K562 (cell line): Measurements from ENCODE around the gene SLC12A9. TPM values are rescaled to one million over a fixed set of nuclear protein-coding genes. Genes with fewer than 3 reads are reported as not detected.

ENCODE experiments used
- EGR1 ChIP-seq: fragments of 450-650 bp; conservative IDR thresholded peaks from 2 replicates; pipeline ENCODE4 v1.6.1; 2017; ENCODE audit warnings: mild to moderate bottlenecking
- ELF4 ChIP-seq: fragments of 450-650 bp; formaldehyde crosslinking; IDR thresholded peaks from 2 replicates; pipeline ENCODE4 v1.4.0; 2022; ENCODE audit warnings: missing genetic modification characterization
- GABPA ChIP-seq: fragments of 200-800 bp; sonication (Bioruptor generic); conservative IDR thresholded peaks from 2 replicates; pipeline ENCODE4 v1.6.1; 2016; ENCODE audit warnings: low read depth, missing genetic modification characterization, missing compliant biosample characterization
- ILF3 ChIP-seq: fragments of 450-650 bp; IDR thresholded peaks from 2 replicates; pipeline ENCODE4 v1.6.1; 2018; ENCODE audit warnings: antibody characterized with exemption, mild to moderate bottlenecking, moderate library complexity, borderline replicate concordance
- NR2C2 ChIP-seq, 2 experiments: fragments of 200-800 bp in 1 of 2; sonication (Bioruptor generic) in 1 of 2; sonication (generic) in 1 of 2; formaldehyde crosslinking in 1 of 2; IDR thresholded peaks; 2 replicates each; pipeline versions ENCODE4 v1.6.1 to v1.8.0; 2016 to 2022; ENCODE audit warnings: mild to moderate bottlenecking in 1 of 2, missing compliant biosample characterization in 1 of 2, missing genetic modification characterization in 1 of 2, missing genetic modification reagents in 1 of 2
- SLC30A9 ChIP-seq: fragments of 250-450 bp; sonication (Bioruptor Pico); IDR thresholded peaks from 2 replicates; pipeline ENCODE4 v1.8.0; 2022; ENCODE audit warnings: mild to moderate bottlenecking, moderate library complexity
- SMAD1 ChIP-seq: fragments of 150-350 bp; IDR thresholded peaks from 2 replicates; pipeline ENCODE4 v1.6.1; 2014; ENCODE audit warnings: low read length, low read depth; ENCODE audit not compliant: partially characterized antibody
- SRSF3 ChIP-seq: fragments of 200-400 bp; formaldehyde crosslinking; IDR thresholded peaks from 2 replicates; pipeline ENCODE4 v1.6.1; 2016; ENCODE audit warnings: mild to moderate bottlenecking, low read length, moderate library complexity; ENCODE audit not compliant: insufficient read depth
- ZBTB17 ChIP-seq: fragments of 450-650 bp; formaldehyde crosslinking; IDR thresholded peaks from 2 replicates; pipeline ENCODE4 v1.4.0; 2020; ENCODE audit warnings: mild to moderate bottlenecking
- ZBTB40 ChIP-seq, 2 experiments: fragments of 450-650 bp in 1 of 2; sonication (generic) in 1 of 2; formaldehyde crosslinking in 1 of 2; IDR thresholded peaks; 2 replicates each; pipeline versions ENCODE4 v1.7.1 to v1.9.0; 2016 to 2022; ENCODE audit warnings: inconsistent platforms in 1 of 2, mild to moderate bottlenecking in 1 of 2, missing genetic modification reagents in 1 of 2
- ZBTB9 ChIP-seq: fragments of 450-650 bp; formaldehyde crosslinking; IDR thresholded peaks from 2 replicates; pipeline ENCODE4 v1.4.0; 2020; ENCODE audit warnings: mild to moderate bottlenecking, moderate library complexity
- ZNF384 ChIP-seq: IDR thresholded peaks from 2 replicates; pipeline ENCODE4 v1.6.1; 2012; ENCODE audit warnings: low read depth, low read length, improper control_type of control experiment
- ZNF583 ChIP-seq: fragments of 250-450 bp; sonication (Bioruptor Pico); IDR thresholded peaks from 2 replicates; pipeline ENCODE4 v1.4.0; 2020
- ZNF668 ChIP-seq: fragments of 250-450 bp; sonication (Bioruptor Pico); IDR thresholded peaks from 2 replicates; pipeline ENCODE4 v1.8.0; 2022; ENCODE audit warnings: mild to moderate bottlenecking, inconsistent platforms
- ZNF717 ChIP-seq: fragments of 250-450 bp; sonication (Bioruptor Pico); IDR thresholded peaks from 2 replicates; pipeline ENCODE4 v1.5.0; 2021
- polyA plus RNA-seq, 8 experiments: library from polyadenylated mRNA; depleted of rRNA in 4 of 8; stranded (reverse) in 5 of 8; unstranded in 3 of 8; fragments of >200 nt; fragmentation: Nextera tagmentation in 2 of 8; fragmentation: Illumina TruSeq in 1 of 8; extraction: Ambion mirVana in 2 of 8; extraction: Trizol in 1 of 8; gene quantifications; 2 replicates each; pipeline versions ENCODE4 v1.2.1 to v1.2.3, GENCODE V29; 2011 to 2014; ENCODE audit warnings: inconsistent platforms in 1 of 8, missing spikeins in 1 of 8
- total RNA-seq, 7 experiments: library from RNA; depleted of rRNA in 6 of 7; stranded (reverse); fragments of >200 nt in 6 of 7; fragmentation: Illumina TruSeq in 2 of 7; extraction: Trizol in 2 of 7; gene quantifications; 2 replicates each; pipeline versions ENCODE4 v1.2.1 to v1.2.3, GENCODE V29; 2011 to 2021; ENCODE audit warnings: low replicate concordance in 1 of 7
- TF ChIP-seq, protein P1 (sequence below), 2 experiments: fragments of 450-650 bp in 1 of 2; sonication (generic) in 1 of 2; formaldehyde crosslinking; conservative IDR thresholded peaks; 2 replicates each; pipeline versions ENCODE4 v1.4.0 to v1.8.1; 2020 to 2022; ENCODE audit warnings: mild to moderate bottlenecking in 1 of 2, missing genetic modification reagents in 1 of 2

SLC12A9 gene
- total and polyA plus RNA-seq, 9 of the 15 experiments (the other 6 are each of a cell fraction or from before 2014, with no cell fraction given): 0.06 to 20.2 (median 10.7) TPM

- no peak for TF ChIP-seq ZBTB40 (IDR thresholded peaks at IDR 0.05)
- TF ChIP-seq ZBTB40 (CRISPR knock-in tag; IDR thresholded peaks at IDR 0.05): no peak
- no peak for TF ChIP-seq NR2C2 (CRISPR knock-in tag; IDR thresholded peaks at IDR 0.05)
- no peak for TF ChIP-seq NR2C2 (tag; IDR thresholded peaks at IDR 0.05)
- no peak for TF ChIP-seq SLC30A9 (CRISPR knock-in tag)
- no peak for TF ChIP-seq ZNF384
- TF ChIP-seq ZNF717 (CRISPR knock-in tag): no peak
- TF ChIP-seq ILF3: no peak
- TF ChIP-seq ZBTB9 (CRISPR knock-in tag): peak; percentile 61; the same call in 1 of the 2 replicates
- TF ChIP-seq GABPA (tag): no peak
- 0 out of 2 replicates have a peak, but pooled peaks have one; percentile 18 for TF ChIP-seq SRSF3
- TF ChIP-seq SMAD1: no peak
- TF ChIP-seq, protein P1, sequence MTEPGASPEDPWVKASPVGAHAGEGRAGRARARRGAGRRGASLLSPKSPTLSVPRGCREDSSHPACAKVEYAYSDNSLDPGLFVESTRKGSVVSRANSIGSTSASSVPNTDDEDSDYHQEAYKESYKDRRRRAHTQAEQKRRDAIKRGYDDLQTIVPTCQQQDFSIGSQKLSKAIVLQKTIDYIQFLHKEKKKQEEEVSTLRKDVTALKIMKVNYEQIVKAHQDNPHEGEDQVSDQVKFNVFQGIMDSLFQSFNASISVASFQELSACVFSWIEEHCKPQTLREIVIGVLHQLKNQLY (CRISPR knock-in tag; conservative IDR thresholded peaks at IDR 0.05): no peak
- no peak for TF ChIP-seq ELF4 (CRISPR knock-in tag)
- no peak for TF ChIP-seq ZNF668 (CRISPR knock-in tag)
- 0 out of 2 replicates have a peak, but pooled peaks have one; percentile 22 for TF ChIP-seq ZNF583 (CRISPR knock-in tag)
- TF ChIP-seq ZBTB17 (CRISPR knock-in tag): peak; percentile 73; the same call in 1 of the 2 replicates
- peak; percentile 24; the same call in 1 of the 2 replicates for TF ChIP-seq EGR1
These were observed 15.4 kb downstream of the SLC12A9 start (continued) for GRCh38 chr7:100867776-100868485.
